Aorta (tissue), 5 donors: ENCODE measurements around the gene MSI2. TPM values are rescaled to one million over a fixed set of nuclear protein-coding genes. Genes with fewer than 3 reads are reported as not detected.

Source experiments
- ATAC-seq: fragments of 200-7000 bp; cut with Tn5 transposase; one replicate; pipeline ENCODE4 v1.9.1; 2022; ENCODE audit warnings: moderate library complexity; ENCODE audit not compliant: low FRiP score
- DNase-seq, 2 donors: peaks; one replicate each; pipeline ENCODE4 v3.0.0-alpha.2; 2020
- H3K27ac ChIP-seq, 2 donors: one replicate each; pipeline ENCODE4 v1.5.1; 2013; ENCODE audit warnings: low read length in 2 of 2, mild to moderate bottlenecking in 2 of 2, moderate library complexity in 2 of 2, control low read depth in 1 of 2, inconsistent platforms in 1 of 2, low read depth in 1 of 2
- H3K27me3 ChIP-seq, 2 donors: one replicate each; pipeline ENCODE4 v1.6.1; 2013; ENCODE audit warnings: control low read depth in 1 of 2, low read length in 1 of 2, mild to moderate bottlenecking in 1 of 2, moderate library complexity in 1 of 2; ENCODE audit not compliant: insufficient read depth in 2 of 2, control insufficient read depth in 1 of 2
- H3K36me3 ChIP-seq, 2 donors: one replicate each; pipeline ENCODE4 v1.6.1; 2013; ENCODE audit warnings: control low read depth in 1 of 2, low read length in 1 of 2, mild to moderate bottlenecking in 1 of 2; ENCODE audit not compliant: insufficient read depth in 2 of 2, control insufficient read depth in 1 of 2
- H3K4me1 ChIP-seq, 2 donors: one replicate each; pipeline ENCODE4 v1.6.1; 2013; ENCODE audit warnings: low read length in 2 of 2, control low read depth in 1 of 2, mild to moderate bottlenecking in 1 of 2, moderate library complexity in 1 of 2; ENCODE audit not compliant: insufficient read depth in 2 of 2, control insufficient read depth in 1 of 2
- H3K4me3 ChIP-seq, 2 donors: one replicate each; pipeline ENCODE4 v1.5.1; 2013; ENCODE audit warnings: low read length in 2 of 2, control low read depth in 1 of 2, mild to moderate bottlenecking in 1 of 2
- H3K9me3 ChIP-seq: one replicate; pipeline ENCODE4 v1.6.1; 2013; ENCODE audit warnings: mild to moderate bottlenecking, low read length; ENCODE audit not compliant: control insufficient read depth
- WGBS, 2 donors: extraction: QIAGEN DNeasy Blood & Tissue Kit; methylation state at CpG; one replicate each; pipeline ENCODE4 v1.1.7; 2013; 5-methylcytosine and 5-hydroxymethylcytosine counted together
- intact Hi-C, 2 donors: fragments of 100-400 bp; cut with DNase I; formaldehyde crosslinking; loops; one replicate each; pipeline versions ENCODE4 v1.14.2 to v1.15.0; 2022
- polyA plus RNA-seq, 2 donors: library from polyadenylated mRNA; stranded (reverse); fragments of 200-250 nt; gene quantifications; one replicate each; pipeline ENCODE4 v1.2.3, GENCODE V29; 2013
- total RNA-seq, 2 donors: library from RNA; stranded (reverse); fragmentation: NEBNext Ultra II Directional; extraction: Animal tissue kit (Norgen Biotek cat#: 25700); gene quantifications; one replicate each; pipeline ENCODE4 v1.2.1, GENCODE V29; 2021
- donor health status: healthy with polysubstance abuse.
- donor health status: Bipolar disorder and iron deficiency.
- donor health status: DM: no; HTN: no; CAD: no.
- donor health status: DM: no; HTN: no; CAD: no.
- donor health status: DM: yes; HTN: yes; CAD: no.

MSI2 gene
- total and polyA plus RNA-seq, 4 donors = 9.3 to 48.2 (median 29.1) TPM

- Histone ChIP-seq H3K9me3 (peaks cover 1% of the 10 kb centered on the region), H3K4me3 (no peak overlapping the region), H3K36me3 (no peaks in the 10 kb centered on the region), H3K4me1 (no peaks in the 10 kb centered on the region), H3K27ac (no peak overlapping the region), H3K27me3 (no peaks in the 10 kb centered on the region)
- no peak for DNase-seq
- WGBS, 2 donors = 98 to 99% methylated on average over 2 of the region's 2 CpGs
- ATAC-seq = no peak
- intact Hi-C loops = no loop called here
These were observed 138.1 kb downstream of the MSI2 start for GRCh38 chr17:57394375-57394774.

- H3K9me3 ChIP-seq = peaks cover 1% of the 10 kb centered on the region
- no peaks in the 10 kb centered on the region for H3K27me3 ChIP-seq
- DNase-seq = no peak
- WGBS, 2 donors = 93 to 98% methylated on average over 2 of the region's 2 CpGs
- H3K4me1 ChIP-seq = no peaks in the 10 kb centered on the region
- H3K36me3 ChIP-seq = no peaks in the 10 kb centered on the region
- no peak overlapping the region for H3K4me3 ChIP-seq
- no peak for ATAC-seq
- no peak overlapping the region for H3K27ac ChIP-seq
- intact Hi-C loops = no loop called here
These were observed 139.5 kb downstream of the MSI2 start for GRCh38 chr17:57395721-57396321.

DNA sequence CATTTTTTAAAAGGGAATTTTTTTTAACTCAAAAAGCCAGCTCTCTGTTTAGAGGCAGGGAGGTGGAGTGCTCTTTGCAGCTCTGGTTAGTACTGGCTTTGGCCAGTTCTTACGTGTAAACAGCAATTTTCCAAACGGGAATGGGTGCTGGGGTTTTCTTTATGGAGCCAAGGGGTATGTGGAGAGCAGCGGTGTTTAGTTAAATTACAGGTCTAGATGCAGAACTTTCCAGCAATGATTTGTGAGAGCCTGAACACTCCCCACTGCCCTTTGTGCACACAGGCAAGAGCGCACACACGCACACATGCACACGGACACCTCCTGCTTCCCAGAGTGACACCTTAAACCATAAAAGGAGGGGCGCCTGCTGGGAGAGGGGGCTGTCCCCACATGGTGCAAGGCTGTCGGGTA lies 140.2 kb downstream of the MSI2 start:
- Histone ChIP-seq H3K27me3 (no peaks in the 10 kb centered on the region), H3K9me3 (no peaks in the 10 kb centered on the region), H3K27ac (no peak overlapping the region), H3K36me3 (no peaks in the 10 kb centered on the region), H3K4me1 (no peaks in the 10 kb centered on the region), H3K4me3 (no peak overlapping the region)
- DNase-seq (no peak), ATAC-seq (no peak)
- intact Hi-C loops = no loop called here
- 61 to 64% methylated on average over 8 of the region's 8 CpGs for WGBS, 2 donors

DNA sequence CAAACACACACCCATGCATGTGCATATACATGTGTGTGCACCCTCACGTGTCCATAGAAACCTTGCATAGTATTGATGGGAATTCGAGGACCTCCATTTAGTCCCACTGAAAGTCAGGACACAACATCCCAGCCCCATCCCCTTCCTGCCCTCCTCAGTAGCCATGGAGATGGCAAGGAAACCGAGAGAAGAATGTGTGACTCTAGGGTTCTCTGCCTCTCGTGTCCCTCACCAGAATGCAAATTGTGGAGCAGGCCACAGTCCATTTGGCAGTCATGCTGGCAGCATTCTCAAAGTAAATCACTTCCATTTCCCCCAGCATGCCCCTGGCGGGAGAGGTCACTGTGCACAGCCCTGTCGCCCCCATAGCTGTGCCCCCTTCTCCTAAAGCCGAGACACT lies 141.1 kb downstream of the MSI2 start:
- Histone ChIP-seq H3K36me3 (no peaks in the 10 kb centered on the region), H3K4me3 (no peak overlapping the region), H3K9me3 (no peaks in the 10 kb centered on the region), H3K27me3 (no peaks in the 10 kb centered on the region), H3K4me1 (no peaks in the 10 kb centered on the region), H3K27ac (no peak overlapping the region)
- DNase-seq (no peak), ATAC-seq (no peak)
- WGBS, 2 donors = 93 to 98% methylated on average over 7 of the region's 7 CpGs
- intact Hi-C loops = no loop called here

- intact Hi-C loops = no loop called here
- H3K4me3 ChIP-seq = no peak overlapping the region
- H3K27me3 ChIP-seq = no peaks in the 10 kb centered on the region
- H3K4me1 ChIP-seq = no peaks in the 10 kb centered on the region
- ATAC-seq (no peak), DNase-seq (no peak)
- no peaks in the 10 kb centered on the region for H3K9me3 ChIP-seq
- H3K27ac ChIP-seq = no peak overlapping the region
- WGBS, 2 donors = 87 to 96% methylated on average over 7 of the region's 7 CpGs
- no peaks in the 10 kb centered on the region for H3K36me3 ChIP-seq
These were observed 143.4 kb downstream of the MSI2 start for GRCh38 chr17:57399690-57400089.

- no peak for ATAC-seq
- H3K36me3 ChIP-seq = no peaks in the 10 kb centered on the region
- intact Hi-C loops = no loop called here
- H3K27me3 ChIP-seq = no peaks in the 10 kb centered on the region
- no peak overlapping the region for H3K4me3 ChIP-seq
- WGBS, 2 donors = 93 to 95% methylated on average over 8 of the region's 8 CpGs
- no peak overlapping the region for H3K27ac ChIP-seq
- H3K4me1 ChIP-seq = peaks cover 0 to under 1% of the 10 kb centered on the region in 2 donors
- H3K9me3 ChIP-seq = no peaks in the 10 kb centered on the region
- DNase-seq = no peak
These were observed 144.3 kb downstream of the MSI2 start for GRCh38 chr17:57400648-57401047.

GRCh38 chr17:57401556-57402488 lies 145.5 kb downstream of the MSI2 start:
- no peaks in the 10 kb centered on the region for H3K27me3 ChIP-seq
- DNase-seq (no peak), ATAC-seq (no peak)
- peaks cover 2 to 7% of the 10 kb centered on the region in 2 donors for H3K4me1 ChIP-seq
- H3K27ac ChIP-seq = no peak overlapping the region
- WGBS, 2 donors = 95 to 96% methylated on average over 15 of the region's 15 CpGs
- intact Hi-C loops = no loop called here
- H3K9me3 ChIP-seq = no peaks in the 10 kb centered on the region
- no peaks in the 10 kb centered on the region for H3K36me3 ChIP-seq
- no peak overlapping the region for H3K4me3 ChIP-seq

DNA sequence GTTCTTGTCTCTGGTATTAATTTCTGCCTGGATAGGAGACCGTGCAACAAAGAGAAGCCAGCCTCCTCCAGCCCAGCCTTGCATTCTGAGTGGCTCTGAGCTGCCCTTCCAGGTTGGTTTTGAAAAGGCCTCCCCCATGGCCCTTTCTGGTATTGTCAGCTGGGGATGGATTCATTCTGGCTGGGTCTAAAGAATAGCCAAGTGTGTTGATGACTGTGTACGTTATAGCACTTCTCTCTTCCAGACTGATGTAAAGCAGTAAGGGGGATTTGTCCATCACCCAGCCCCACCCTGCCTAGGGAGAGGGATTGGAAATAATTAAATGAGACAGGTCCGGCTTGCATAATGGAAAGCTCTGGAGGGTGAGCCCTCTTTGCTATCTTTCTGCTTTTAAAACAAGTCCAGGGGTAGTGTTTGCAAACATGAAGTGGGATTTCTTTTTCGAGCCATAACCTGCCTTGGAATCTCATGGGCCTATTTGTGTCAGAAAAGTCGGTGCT lies 146.4 kb downstream of the MSI2 start:
- Histone ChIP-seq H3K27ac (no peak overlapping the region), H3K9me3 (no peaks in the 10 kb centered on the region), H3K4me3 (no peak overlapping the region), H3K27me3 (no peaks in the 10 kb centered on the region), H3K4me1 (peaks cover 2 to 8% of the 10 kb centered on the region in 2 donors), H3K36me3 (no peaks in the 10 kb centered on the region)
- intact Hi-C loops = no loop called here
- WGBS, 2 donors = 69 to 74% methylated on average over 5 of the region's 5 CpGs
- DNase-seq (no peak), ATAC-seq (no peak)

DNA sequence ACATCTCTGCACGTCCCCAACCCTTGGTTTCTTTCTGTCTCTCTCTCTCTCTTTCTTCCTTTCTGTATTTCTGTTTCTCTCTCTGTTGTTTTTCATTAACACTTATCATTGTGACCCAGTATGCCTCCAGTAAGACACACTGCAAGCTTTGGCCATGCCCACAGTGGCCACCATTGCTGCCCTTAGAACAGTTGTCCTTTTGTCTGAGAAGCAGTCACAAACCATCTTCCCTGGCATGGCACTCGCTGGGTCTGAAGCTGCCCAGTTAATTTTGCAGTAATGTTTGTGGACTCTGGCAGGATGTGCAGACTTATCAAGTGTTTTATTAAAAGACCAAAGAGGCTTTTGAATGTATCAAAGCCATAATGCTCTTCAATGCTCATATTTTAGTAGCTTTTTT lies 146.9 kb downstream of the MSI2 start:
- intact Hi-C loops = no loop called here

More for the DNA sequence above, 146.9 kb downstream of the MSI2 start:
- Histone ChIP-seq H3K27ac (no peak overlapping the region), H3K36me3 (no peaks in the 10 kb centered on the region), H3K9me3 (no peaks in the 10 kb centered on the region), H3K4me3 (no peak overlapping the region), H3K27me3 (no peaks in the 10 kb centered on the region), H3K4me1 (peaks cover 2 to 8% of the 10 kb centered on the region in 2 donors)
- DNase-seq = no peak
- 18 to 31% methylated on average over 2 of the region's 2 CpGs for WGBS, 2 donors
- no peak for ATAC-seq
